GM19240 (cell line): ENCODE results near the gene ZBTB25.

Experiments
- DNase-seq: peaks from one replicate; pipeline ENCODE4 v3.0.0; 2011; ENCODE audit warnings: low spot score; ENCODE audit not compliant: insufficient read length

The ZBTB25 gene

DNA sequence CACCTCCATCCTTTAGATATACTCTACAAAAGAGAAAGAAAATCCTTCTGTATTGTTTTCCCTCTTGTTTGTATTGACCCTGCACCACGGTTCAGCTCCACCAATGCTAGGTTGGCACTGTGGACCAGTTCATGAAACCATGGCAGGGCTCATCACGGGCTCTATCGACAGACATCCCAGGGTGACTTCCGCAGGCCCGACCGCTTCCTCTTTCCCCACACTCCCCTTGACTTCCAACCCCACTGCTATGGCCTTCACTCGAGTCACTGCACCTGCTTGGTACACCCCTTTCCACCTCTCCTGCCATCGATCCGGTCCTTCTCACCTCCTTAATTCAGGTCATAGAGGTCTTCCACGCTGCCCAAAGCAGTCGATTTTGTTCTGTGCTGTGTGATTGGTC is 59.5 kb downstream of the ZBTB25 start:
- no peak for DNase-seq

GRCh38 chr14:64442300-64442988 is 61.2 kb downstream of the ZBTB25 start:
- no peak for DNase-seq

DNA sequence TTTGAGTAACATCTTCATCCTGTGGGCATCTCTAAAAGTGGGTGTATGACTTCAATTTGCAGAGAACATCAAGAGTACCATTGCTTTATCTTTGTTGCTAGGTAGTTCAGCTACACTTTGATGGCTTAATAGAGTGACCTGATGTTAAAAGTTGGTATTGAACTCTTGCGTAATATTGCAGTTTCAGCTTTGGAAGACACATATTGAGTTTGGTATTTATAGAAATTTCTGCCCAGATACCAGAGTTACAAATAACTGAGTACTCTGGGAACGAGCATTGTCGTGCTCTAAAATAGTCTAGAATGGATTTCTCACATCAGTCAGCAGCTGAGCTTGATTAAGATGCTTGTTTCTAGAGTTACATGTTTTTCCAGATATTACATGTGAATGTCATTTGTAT is 63.1 kb downstream of the ZBTB25 start:
- DNase-seq = no peak

DNA sequence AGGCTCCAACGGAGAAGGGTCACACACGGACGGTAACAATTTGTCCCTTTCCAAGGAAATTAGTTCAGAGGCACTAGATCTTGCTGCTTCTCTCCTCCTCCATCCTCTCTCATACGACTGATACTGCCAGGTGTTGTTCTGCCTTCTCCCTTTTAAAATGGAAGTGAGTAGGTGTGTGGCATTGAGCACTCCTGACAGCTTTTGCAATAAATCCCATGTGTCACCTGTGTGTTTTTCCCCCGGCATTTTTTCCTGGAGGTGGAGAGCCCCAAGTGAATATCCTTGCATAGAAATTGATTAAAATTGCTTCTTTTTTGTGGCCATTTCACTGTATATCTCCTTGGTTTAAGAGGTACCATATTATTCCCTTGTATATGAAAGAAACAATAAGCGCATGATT is 64.5 kb downstream of the ZBTB25 start:
- DNase-seq = no peak

DNA sequence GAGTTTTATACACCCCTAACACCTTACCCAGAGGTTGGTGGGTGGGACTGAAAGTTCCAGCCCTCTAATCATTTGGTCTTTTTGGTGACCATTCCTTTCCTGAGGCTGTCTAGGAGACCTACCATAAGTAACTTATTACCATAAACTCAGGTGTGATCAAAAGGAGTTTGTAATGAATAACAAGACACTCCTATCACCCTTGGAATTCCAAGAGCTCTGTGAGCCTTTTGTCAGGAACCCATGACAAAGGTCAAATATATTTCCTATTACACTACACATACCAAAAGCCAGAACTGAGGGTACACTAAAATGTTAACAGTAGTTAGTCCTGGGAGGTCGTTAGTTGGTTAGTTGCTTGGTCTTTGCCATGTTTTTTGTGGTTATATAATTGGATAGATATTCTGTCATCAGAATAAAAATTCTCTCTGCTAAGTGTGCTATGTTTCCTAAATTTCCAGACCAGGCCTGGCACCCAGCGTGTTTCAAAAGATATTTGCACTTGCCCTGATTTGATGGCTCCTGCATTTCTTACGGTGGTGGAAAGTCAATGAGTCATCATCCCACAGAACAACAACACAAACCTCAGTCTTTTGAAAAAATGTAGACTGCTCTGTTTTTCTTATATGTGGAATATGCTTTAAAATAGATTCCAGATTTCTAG is 65.3 kb downstream of the ZBTB25 start:
- DNase-seq = no peak

GRCh38 chr14:64434528-64434927 is 69.1 kb downstream of the ZBTB25 start:
- DNase-seq = no peak

DNA sequence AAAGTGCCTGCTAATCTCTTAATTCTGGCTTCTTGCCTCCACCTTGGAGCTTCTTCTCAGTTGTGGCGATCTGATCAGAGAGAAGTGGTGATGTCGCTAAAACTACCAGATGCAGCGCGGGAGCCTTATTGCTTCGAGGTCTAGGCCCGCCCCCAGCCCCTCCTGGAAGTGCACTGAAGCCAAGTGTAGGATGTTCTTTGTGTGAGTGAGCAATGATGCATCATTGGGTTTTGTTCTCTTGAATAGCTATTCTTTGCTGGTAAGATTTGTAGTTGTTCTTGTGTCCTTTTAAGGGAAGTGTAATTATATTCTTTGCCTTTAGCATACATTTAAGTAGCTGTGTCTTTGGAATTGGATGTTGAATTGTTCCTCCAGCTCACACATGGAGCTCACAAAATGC is 79.7 kb downstream of the ZBTB25 start:
- no peak for DNase-seq

DNA sequence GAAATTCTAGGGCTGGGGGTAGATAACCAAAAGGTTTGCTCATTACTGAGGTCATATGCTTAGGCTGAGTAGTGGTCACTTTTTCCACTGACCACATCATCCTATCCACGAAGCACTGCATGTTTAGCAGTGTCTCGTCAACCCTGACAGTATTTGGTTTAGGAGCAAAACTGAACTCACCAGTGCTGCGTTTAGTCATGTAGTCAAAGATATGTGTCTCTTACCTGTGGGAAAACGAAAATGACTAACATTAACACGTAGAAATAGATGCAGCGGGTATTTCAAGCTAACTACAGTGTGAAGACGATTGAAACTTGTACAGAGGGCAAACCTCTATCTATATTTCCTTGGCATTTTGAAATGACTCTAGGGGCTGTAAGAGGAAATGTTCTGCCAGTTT is 80.9 kb downstream of the ZBTB25 start:
- DNase-seq = no peak

DNA sequence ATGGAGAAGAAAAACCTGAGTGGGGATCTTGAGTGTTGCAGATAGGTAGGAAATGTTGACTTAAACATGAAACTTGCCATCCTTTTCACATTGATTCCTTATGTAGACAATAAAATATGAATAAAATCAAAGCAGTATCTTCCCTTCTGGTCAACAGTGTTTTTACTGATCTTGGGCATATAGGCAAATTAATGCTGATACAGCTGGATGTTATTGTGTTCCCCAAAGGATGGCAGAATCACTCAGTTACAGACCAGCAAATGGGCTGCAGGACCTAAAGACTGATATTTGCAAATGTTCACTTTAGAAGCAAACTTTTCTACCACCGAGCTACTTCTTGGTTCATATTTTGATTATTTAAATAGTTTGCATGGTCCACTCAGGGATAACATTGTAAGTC is 81.6 kb downstream of the ZBTB25 start:
- no peak for DNase-seq

DNA sequence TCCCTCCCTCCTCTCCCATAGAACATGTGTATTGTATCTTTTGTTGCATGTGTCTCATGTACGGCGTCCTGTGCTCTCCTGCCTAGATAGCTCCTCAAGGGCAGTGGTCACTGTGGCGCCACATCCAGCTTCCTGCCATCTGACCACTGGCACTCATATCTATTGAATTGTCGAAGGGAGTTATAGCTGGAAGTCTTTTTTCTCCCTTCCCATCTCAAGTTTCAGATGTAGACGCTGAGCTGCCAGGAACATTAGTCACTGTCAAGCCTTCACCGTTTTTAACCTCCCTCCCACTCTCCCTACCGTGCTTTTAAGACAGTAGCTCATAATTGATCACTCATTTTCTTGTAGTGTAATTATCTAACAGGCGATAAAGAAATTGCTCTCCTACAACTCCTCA is 82.5 kb downstream of the ZBTB25 start:
- DNase-seq = no peak

- no peak for DNase-seq
Observed at GRCh38 chr14:64419003-64419402, 84.6 kb downstream of the ZBTB25 start.

DNA sequence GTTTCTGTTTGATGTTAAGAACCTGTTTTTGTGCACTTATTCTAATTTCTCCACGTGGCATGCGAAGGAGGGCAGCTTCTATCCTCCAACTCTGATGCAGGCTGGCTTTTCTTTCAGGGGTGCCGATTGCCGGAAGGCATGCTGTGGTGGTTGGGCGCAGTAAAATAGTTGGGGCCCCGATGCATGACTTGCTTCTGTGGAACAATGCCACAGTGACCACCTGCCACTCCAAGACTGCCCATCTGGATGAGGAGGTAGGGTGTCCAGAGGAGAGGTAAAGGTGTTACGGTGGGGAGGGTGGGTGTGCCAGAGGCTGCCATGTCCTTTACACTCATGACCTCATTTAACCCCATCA is 85.9 kb downstream of the ZBTB25 start:
- DNase-seq = no peak

- DNase-seq = no peak
Observed at GRCh38 chr14:64417055-64417770, 86.4 kb downstream of the ZBTB25 start.

DNA sequence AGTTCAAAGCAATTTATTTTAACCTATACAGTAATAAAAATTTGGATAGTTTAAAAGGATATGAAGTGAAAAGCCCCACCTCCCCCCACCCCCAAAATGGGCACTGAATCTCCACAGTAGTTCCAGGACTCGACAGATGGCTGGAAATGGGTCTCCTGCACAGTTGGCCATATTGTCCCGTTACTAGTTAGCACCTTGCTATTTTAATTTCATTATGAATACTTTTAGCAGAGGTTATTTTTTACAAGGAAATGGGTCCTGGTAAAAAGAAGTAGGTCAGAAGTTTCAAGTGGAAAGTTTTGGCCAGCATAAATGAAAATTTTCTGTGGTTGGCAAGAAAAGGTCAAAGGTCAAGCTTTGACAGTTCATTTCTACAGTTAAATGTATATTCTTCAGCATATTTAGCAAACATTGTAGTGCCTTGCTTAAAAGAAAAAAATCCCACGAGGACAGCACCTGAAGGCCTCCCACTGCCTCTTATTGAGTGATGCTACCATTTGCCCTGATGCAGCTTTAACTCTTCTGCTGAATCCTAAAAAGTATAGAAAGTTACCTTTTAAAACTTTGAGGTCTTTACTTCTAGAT is 87.2 kb downstream of the ZBTB25 start:
- DNase-seq = no peak

- DNase-seq = no peak
Observed at GRCh38 chr14:64412237-64412636, 91.4 kb downstream of the ZBTB25 start.

DNA sequence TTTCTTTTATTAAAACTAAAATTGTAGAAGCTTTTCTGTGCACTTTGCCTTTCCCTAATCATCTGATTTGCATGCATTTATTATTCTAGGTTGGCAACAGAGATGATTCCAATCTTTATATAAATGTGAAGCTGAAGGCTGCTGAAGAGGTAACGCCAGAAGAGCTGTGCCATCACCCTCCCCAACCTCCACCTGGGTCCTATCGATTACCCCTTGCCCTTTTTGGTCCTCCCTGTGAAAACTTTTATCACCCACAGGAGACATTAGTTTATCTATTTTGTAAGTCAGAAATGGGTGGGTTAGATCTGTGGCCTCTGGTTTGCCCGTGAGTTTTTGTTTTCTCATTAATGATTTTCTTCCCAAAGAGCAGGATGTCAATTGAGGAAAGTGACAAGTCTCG is 92.6 kb downstream of the ZBTB25 start:
- no peak for DNase-seq

DNA sequence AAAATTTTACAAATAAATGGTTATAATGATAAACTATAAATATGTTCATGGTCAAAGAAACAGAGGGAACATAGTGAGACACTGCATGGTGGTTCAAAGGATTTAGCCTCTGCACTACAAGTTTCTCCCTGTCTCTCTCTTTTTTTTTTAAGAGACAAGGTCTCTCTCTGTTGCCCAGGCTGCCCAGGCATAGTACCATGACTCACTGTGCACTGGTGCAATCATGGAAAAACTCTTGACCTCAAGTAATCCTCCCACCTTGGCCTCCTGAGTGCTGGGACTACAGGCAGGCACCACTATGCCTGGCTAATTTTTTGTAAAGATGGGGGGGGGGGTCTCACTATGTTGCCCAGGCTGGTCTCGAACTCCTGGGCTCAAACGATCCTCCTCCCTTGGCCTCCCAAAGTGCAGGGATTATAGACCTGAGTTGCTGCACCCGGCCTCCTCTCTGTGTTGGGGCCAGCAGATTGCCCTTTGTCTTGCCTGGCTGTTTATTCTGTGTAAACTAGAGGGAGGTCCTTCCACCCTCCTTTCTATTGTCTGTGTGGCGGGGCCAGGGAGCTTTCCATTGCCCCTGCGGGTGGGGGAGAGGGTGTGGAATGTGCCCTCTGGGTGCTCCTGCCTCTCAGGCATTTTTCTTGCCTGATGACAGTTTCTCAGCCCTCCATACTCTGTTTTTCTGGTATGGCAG is 93.4 kb downstream of the ZBTB25 start:
- DNase-seq = no peak

DNA sequence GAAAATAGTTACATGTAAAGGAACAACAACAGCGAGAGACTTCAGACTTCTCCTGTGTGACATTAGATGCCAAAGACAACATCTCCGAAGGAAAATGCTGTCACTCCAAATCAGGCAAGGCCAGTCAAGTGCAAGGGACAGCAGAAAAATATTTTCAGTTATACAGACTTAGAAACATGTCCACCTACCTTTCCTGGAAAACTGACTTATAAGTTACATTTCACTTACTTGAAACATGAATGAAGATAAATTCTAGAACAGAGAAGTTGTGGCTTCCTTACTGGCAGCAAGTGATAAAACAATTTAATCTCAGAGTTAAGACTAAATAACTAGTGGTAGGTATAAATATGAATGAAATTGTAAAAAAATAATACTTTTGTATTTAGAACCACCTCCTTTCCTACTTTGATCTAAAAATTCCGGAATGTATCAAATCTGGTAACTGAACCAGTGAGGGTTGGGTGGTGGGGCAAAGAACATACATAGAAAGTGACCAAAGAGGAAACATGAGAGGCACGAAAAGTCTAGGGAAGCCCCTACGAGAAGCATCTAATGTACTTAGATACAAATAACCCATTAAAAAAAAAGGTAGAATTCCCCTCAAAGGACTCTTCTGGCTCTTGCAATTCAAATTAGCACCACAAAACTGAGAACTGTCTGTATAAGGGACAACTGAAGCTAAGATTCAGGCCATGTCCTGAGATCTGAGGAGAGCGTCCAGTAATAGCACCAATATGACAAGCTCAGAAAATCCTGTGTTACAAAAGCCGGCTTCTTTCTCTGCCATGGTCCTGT is 94.3 kb downstream of the ZBTB25 start:
- DNase-seq = no peak

DNA sequence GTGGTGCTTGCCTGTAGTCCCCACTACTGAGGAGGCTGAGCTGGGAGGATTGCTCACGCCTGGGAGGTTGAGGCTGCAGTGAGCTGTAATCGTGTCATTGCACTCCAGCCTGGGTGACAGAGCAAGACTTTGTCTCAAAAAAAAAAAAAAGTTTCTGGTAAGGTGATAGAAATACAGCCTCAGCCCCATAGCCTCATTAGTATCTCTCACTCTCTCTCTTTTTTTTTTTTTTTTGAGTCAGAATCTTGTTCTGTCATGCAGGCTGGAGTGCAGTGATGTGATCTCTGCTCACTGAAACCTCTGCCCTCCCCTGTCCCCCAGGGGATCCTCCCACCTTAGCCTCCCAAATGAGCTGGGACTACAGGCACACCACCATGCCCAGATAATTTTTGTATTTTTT is 96.3 kb downstream of the ZBTB25 start:
- no peak for DNase-seq

DNA sequence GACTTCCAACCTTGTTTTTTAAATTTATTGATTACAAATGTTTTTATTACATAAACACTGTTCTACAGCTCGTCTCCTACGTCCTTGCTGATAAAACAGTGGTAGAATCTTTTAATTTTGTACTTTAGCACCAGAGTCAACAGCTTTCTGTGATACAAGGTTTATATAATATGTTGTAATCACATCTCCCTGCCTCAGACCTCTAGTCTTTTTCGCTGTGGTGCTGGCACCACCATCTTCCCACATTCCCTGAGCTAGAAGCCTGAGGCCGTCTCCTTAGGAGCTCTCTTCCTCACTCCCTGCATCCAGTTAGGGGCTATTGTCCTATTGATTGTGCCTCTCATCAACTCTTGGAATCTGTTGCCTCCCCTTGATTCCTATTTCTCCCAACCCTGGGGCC is 98.3 kb downstream of the ZBTB25 start:
- no peak for DNase-seq

GRCh38 chr14:64401949-64402348 is 101.7 kb downstream of the ZBTB25 start:
- DNase-seq = no peak
